IPS DF 6.9 (cell line): ENCODE results near the gene CCSER1.
"Not testable (repeated sequence)": the region's sequence is repeated elsewhere in the genome, so short reads cannot be mapped to it uniquely, and the experiment has no call there.

Experiments used
- DNase-seq: peaks from one replicate; pipeline ENCODE4 v3.0.0-alpha.2; 2013; ENCODE audit warnings: low read depth, low spot score
- H3K27ac ChIP-seq: one replicate; pipeline ENCODE4 v1.5.1; 2013; ENCODE audit warnings: low read length, control low read depth
- H3K27me3 ChIP-seq: 2 replicates; pipeline ENCODE4 v1.6.1; 2013; ENCODE audit warnings: mild to moderate bottlenecking, low read length; ENCODE audit not compliant: control insufficient read depth, insufficient read depth
- H3K36me3 ChIP-seq: 2 replicates; pipeline ENCODE4 v1.6.1; 2013; ENCODE audit warnings: low read length; ENCODE audit not compliant: control insufficient read depth, insufficient read depth
- H3K4me1 ChIP-seq: 2 replicates; pipeline ENCODE4 v1.6.1; 2013; ENCODE audit warnings: low read length; ENCODE audit not compliant: control insufficient read depth, insufficient read depth
- H3K4me3 ChIP-seq: 2 replicates; pipeline ENCODE4 v1.5.1; 2013; ENCODE audit warnings: mild to moderate bottlenecking, low read length
- H3K9me3 ChIP-seq: 2 replicates; pipeline ENCODE4 v1.6.1; 2013; ENCODE audit warnings: low read length, inconsistent platforms; ENCODE audit not compliant: control insufficient read depth, insufficient read depth
- WGBS: extraction: QIAGEN DNeasy Blood & Tissue Kit; methylation state at CpG from one replicate; pipeline ENCODE4 v1.1.7; 2013; ENCODE audit warnings: mixed read lengths, missing lambda C conversion rate; ENCODE audit not compliant: insufficient read length, insufficient coverage; 5-methylcytosine and 5-hydroxymethylcytosine counted together

CCSER1 gene

GRCh38 chr4:91340822-91341221 is 1213.6 kb downstream of the CCSER1 start:
- DNase-seq = no peak
- Histone ChIP-seq H3K4me3 (no peak overlapping the region), H3K27me3 (no peaks in the 10 kb centered on the region), H3K9me3 (no peaks in the 10 kb centered on the region), H3K27ac (no peak overlapping the region), H3K4me1 (no peaks in the 10 kb centered on the region), H3K36me3 (no peaks in the 10 kb centered on the region)
- WGBS = no CpG with 5 or more reads among the region's 1 CpG

- H3K9me3 ChIP-seq = no peaks in the 10 kb centered on the region
- H3K27me3 ChIP-seq = no peaks in the 10 kb centered on the region
- no peaks in the 10 kb centered on the region for H3K36me3 ChIP-seq
- DNase-seq = no peak
- no peak overlapping the region for H3K4me3 ChIP-seq
- no peaks in the 10 kb centered on the region for H3K4me1 ChIP-seq
- no peak overlapping the region for H3K27ac ChIP-seq
These were observed 1218.4 kb downstream of the CCSER1 start for GRCh38 chr4:91345632-91346031.

- H3K27me3 ChIP-seq, H3K9me3 ChIP-seq, H3K4me3 ChIP-seq, H3K27ac ChIP-seq, H3K4me1 ChIP-seq, DNase-seq, H3K36me3 ChIP-seq: not testable (repeated sequence)
- WGBS = no CpG with 5 or more reads among the region's 4 CpGs
These were observed 1229.3 kb downstream of the CCSER1 start for GRCh38 chr4:91356496-91356895.

GRCh38 chr4:91358016-91358415 is 1230.8 kb downstream of the CCSER1 start:
- H3K27me3 ChIP-seq, H3K4me1 ChIP-seq, DNase-seq, H3K4me3 ChIP-seq, H3K27ac ChIP-seq, H3K9me3 ChIP-seq, H3K36me3 ChIP-seq: not testable (repeated sequence)
- no CpG with 5 or more reads among the region's 3 CpGs for WGBS

GRCh38 chr4:91358621-91359020 is 1231.4 kb downstream of the CCSER1 start:
- H3K9me3 ChIP-seq, H3K27ac ChIP-seq, H3K4me1 ChIP-seq, H3K4me3 ChIP-seq, H3K36me3 ChIP-seq, DNase-seq, H3K27me3 ChIP-seq: not testable (repeated sequence)
- no CpG with 5 or more reads among the region's 13 CpGs for WGBS

GRCh38 chr4:91359041-91360031 is 1232.1 kb downstream of the CCSER1 start:
- no peaks in the 10 kb centered on the region for H3K27me3 ChIP-seq
- H3K4me1 ChIP-seq = no peaks in the 10 kb centered on the region
- H3K4me3 ChIP-seq = no peak overlapping the region
- no peak overlapping the region for H3K27ac ChIP-seq
- H3K36me3 ChIP-seq = no peaks in the 10 kb centered on the region
- no peak for DNase-seq
- no CpG with 5 or more reads among the region's 8 CpGs for WGBS
- no peaks in the 10 kb centered on the region for H3K9me3 ChIP-seq

- no CpG with 5 or more reads among the region's 1 CpG for WGBS
- Histone ChIP-seq H3K27ac (no peak overlapping the region), H3K36me3 (no peaks in the 10 kb centered on the region), H3K4me3 (no peak overlapping the region), H3K27me3 (no peaks in the 10 kb centered on the region), H3K4me1 (no peaks in the 10 kb centered on the region), H3K9me3 (no peaks in the 10 kb centered on the region)
- no peak for DNase-seq
These were observed 1234.9 kb downstream of the CCSER1 start for GRCh38 chr4:91362125-91362524.

DNA sequence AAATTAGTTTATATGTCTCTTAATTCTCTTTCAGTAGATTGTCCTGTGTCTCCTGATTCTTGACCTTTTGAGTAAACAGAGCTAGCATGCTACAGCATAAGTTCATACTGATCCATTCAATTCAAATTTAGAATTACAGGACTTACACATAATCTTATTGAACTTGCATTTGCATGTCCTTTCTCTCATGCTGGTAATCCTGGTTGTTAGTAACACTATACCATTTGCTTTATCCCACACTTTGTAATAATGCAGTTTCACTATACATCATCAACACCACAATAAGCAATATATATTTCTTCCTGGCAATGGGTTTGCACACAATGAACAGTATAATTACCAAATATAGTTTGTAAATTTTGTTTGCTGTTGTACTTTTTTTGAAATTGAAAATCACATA is 1239.4 kb downstream of the CCSER1 start:
- Histone ChIP-seq H3K4me3 (no peak overlapping the region), H3K27me3 (no peaks in the 10 kb centered on the region), H3K4me1 (no peaks in the 10 kb centered on the region), H3K9me3 (no peaks in the 10 kb centered on the region), H3K27ac (no peak overlapping the region), H3K36me3 (no peaks in the 10 kb centered on the region)
- no peak for DNase-seq

GRCh38 chr4:91369116-91369515 is 1241.9 kb downstream of the CCSER1 start:
- H3K27me3 ChIP-seq = no peaks in the 10 kb centered on the region
- no peaks in the 10 kb centered on the region for H3K36me3 ChIP-seq
- H3K4me1 ChIP-seq = no peaks in the 10 kb centered on the region
- no peak overlapping the region for H3K4me3 ChIP-seq
- DNase-seq = no peak
- no peak overlapping the region for H3K27ac ChIP-seq
- WGBS = no CpG with 5 or more reads among the region's 3 CpGs
- no peaks in the 10 kb centered on the region for H3K9me3 ChIP-seq

DNA sequence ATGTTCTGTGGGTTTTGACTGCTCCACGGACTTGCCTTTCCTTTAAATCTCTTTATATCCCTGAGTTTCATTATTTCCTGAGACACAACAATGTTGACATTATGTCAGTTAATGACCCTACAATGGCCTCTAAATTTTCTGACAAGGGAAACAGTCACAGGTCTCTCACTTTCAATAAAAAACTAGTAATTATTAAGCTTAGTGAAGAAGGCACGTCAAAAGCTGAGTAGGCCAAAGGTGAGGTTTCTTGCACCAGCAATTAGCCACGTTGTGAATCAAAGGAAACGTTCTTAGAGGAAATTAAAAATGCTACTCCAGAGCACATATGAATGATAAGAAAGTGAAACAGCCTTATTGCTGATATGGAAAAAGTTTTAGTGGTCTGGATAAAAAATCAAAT is 1246.4 kb downstream of the CCSER1 start:
- Histone ChIP-seq H3K4me1 (no peaks in the 10 kb centered on the region), H3K9me3 (no peaks in the 10 kb centered on the region), H3K4me3 (no peak overlapping the region), H3K27me3 (no peaks in the 10 kb centered on the region), H3K27ac (no peak overlapping the region), H3K36me3 (no peaks in the 10 kb centered on the region)
- no CpG with 5 or more reads among the region's 4 CpGs for WGBS
- DNase-seq = no peak

DNA sequence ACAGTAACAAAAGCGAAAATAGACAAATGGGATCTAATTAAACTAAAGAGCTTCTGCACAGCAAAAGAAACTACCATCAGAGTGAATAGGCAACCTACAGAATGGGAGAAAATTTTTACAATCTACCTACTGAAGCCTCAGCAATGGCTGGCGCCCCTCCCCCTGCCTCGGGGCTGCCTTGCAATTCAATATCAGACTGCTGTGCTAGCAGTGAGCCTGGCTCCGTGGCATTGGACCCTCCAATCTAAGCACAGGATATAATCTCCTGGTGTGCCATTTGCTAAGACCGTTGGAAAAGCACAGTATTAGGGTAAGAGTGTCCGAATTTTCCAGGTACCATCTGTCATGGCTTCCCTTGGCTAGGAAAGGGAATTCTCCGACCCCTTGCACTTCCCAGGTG is 1278.2 kb downstream of the CCSER1 start:
- H3K27me3 ChIP-seq, H3K36me3 ChIP-seq, H3K4me1 ChIP-seq, H3K27ac ChIP-seq, H3K9me3 ChIP-seq, H3K4me3 ChIP-seq, DNase-seq: not testable (repeated sequence)
- WGBS = no CpG with 5 or more reads among the region's 7 CpGs
